Stimulated activated CD4-positive, alpha-beta T cell treated with anti-CD3 and anti-CD28 coated beads, Interleukin-1b, Interleukin-23, amount 100 ng/mL, for 48 hours (primary cell): Measurements from ENCODE around the gene ROBO3.

Experiments used
- DNase-seq: peaks from one replicate; pipeline ENCODE4 v3.0.0-alpha.2; 2020

Gene ROBO3, protein sequence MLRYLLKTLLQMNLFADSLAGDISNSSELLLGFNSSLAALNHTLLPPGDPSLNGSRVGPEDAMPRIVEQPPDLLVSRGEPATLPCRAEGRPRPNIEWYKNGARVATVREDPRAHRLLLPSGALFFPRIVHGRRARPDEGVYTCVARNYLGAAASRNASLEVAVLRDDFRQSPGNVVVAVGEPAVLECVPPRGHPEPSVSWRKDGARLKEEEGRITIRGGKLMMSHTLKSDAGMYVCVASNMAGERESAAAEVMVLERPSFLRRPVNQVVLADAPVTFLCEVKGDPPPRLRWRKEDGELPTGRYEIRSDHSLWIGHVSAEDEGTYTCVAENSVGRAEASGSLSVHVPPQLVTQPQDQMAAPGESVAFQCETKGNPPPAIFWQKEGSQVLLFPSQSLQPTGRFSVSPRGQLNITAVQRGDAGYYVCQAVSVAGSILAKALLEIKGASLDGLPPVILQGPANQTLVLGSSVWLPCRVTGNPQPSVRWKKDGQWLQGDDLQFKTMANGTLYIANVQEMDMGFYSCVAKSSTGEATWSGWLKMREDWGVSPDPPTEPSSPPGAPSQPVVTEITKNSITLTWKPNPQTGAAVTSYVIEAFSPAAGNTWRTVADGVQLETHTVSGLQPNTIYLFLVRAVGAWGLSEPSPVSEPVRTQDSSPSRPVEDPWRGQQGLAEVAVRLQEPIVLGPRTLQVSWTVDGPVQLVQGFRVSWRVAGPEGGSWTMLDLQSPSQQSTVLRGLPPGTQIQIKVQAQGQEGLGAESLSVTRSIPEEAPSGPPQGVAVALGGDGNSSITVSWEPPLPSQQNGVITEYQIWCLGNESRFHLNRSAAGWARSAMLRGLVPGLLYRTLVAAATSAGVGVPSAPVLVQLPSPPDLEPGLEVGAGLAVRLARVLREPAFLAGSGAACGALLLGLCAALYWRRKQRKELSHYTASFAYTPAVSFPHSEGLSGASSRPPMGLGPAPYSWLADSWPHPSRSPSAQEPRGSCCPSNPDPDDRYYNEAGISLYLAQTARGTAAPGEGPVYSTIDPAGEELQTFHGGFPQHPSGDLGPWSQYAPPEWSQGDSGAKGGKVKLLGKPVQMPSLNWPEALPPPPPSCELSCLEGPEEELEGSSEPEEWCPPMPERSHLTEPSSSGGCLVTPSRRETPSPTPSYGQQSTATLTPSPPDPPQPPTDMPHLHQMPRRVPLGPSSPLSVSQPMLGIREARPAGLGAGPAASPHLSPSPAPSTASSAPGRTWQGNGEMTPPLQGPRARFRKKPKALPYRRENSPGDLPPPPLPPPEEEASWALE (N-terminal part only)

GRCh38 chr11:124865181-124865901, at the start of gene ROBO3:
Gene ROBO3, plus strand, starts transcription at chr11:124865432. Its CDS starts 146 bp downstream, at chr11:124865578.
- DNase-seq = no peak

DNA sequence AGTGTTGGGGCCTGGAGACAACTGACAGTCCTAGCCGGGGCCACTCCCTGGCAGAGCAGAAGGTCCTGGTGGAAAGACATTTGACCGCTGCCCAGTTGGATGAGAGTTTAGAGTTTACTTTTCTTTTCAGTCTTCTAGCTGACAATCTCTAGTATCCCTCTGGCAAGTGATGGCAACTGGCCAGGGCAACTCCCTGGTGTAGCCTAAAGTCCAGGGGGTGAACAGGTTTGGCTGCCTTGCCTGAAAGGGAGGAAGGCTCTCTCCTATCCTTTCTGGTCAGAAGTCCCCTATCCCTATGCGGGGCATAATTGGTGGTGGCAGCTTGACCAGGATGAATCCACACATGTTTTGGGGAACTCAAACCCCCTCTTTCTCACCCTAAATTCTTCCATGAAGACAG, 48.2 kb upstream of the ROBO3 start:
- DNase-seq = no peak

GRCh38 chr11:124821995-124822730, 43.1 kb upstream of the ROBO3 start:
- no peak for DNase-seq

GRCh38 chr11:124823512-124824376, 41.5 kb upstream of the ROBO3 start:
- no peak for DNase-seq

DNA sequence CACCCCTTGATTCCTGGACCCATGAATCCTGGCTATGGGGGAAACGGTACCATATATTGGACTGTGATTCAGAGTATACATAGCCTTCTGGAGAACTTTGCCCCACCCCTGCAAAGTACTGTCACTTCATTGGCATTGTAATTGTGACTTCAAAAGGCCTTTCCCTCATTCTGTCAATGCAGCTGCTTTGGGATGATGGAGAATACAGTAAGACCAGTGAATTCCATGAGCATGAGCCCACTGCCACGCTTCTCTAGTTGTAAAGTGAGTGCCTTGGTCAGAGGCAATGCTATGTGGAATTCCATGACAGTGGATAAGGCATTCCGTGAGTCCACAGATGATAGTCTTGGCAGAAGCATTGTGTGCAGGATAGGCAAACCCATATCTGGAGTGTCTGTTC, 39.4 kb upstream of the ROBO3 start:
- DNase-seq = no peak

DNA sequence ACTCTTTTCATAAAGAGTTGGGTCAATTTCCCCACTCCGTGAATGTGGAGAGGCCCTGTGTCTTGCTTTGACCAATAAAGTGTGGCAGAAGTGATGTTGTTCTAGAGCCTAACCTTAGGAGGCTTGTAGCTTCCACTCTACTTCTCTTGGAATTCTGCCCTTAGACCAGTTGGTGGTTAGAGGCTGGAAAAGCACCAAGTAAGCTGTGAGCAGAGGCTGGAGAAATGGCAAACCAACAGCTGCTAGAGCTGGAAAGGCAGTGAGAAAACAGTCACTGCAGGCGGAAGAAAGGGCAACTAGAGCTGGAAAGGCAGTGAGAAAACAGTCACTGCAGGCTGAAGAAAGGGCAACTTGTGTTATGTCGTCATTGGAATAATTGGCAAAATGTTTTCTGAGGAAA, 35.2 kb upstream of the ROBO3 start:
- DNase-seq = no peak

- no peak for DNase-seq
Observed at GRCh38 chr11:124830749-124831148, 34.5 kb upstream of the ROBO3 start.

- no peak for DNase-seq
Observed at GRCh38 chr11:124831897-124832296, 33.3 kb upstream of the ROBO3 start.

DNA sequence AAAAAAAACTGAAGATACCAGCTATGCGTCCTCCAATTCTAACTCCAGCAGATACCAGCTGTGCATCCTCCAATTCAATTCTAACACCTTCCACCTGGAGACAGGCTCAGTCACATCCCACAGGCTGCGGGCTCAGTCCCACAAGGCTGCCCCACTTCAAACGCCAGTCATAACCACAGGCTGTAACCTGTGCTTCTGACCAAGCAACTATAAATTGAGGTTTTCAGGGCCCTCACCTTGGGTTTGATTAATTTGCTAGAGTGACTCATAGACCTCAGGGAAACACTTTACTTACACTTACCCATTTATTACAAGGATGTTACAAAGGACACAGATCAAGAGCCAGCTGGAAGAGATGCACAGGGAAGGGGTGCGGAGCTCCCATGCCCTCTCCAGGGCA, 32.7 kb upstream of the ROBO3 start:
- DNase-seq = no peak

DNA sequence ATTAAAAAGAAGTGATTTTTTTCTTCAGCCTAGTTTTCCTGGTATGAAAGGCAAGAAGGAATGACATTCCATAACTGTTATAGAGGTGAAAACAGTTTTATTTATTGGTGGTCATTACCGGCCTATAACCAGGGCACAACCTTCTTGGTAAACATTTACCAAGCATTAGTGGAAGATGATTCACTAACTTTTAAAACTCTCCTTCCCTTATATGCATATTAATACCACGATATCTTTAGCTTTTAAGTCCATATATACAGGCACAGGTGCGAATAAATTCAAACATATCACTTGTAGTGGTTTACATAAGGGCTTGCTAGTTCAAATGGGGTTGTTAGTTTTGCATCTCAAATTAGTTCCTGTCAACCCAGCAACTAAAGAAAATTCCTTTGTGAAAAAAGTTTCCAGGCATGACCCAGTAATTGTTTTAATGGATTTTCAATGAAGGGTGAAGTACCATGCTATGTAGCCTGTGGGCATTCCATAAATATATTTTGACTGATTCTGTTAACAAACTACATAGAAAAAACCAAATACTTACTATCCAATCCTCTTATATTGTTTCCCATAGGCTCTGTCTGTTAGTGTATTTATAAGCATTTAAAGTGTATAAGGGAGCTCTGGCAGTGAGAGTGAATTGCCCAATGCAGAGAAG, 30.6 kb upstream of the ROBO3 start:
- no peak for DNase-seq

DNA sequence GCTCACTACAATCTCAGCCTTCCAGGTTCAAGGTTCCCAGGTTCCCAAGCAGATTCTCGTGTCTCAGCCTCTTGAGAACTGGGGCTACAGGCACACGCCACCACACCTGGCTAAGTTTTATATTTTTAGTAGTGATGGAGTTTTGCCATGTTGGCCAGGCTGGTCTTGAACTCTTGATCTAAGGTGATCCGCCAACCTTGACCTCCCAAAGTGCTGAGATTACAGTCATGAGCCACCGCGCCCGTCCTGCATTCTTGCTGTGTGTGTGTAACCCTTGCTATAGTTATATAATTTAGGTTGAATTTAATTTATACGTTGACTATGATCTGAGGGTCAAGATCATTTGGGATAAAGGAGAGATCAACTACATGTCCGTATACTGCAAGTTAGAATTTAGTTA, 29.3 kb upstream of the ROBO3 start:
- no peak for DNase-seq

DNA sequence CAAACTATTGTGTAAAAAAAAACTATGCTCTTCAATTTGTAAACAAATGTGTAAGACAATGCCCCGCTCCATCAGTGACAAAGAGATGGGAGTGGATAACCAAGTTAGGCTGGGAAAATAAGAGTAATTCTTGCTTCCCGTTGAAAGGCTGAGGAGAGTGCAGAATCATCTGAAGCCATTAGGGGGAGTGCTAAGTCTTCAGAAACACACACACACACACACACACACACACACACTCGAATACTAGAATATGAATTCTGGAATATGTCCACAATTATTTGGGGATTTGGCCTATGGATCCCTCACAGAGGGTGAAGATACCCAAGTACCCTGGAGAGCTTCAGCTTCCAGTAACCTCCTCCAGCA, 27.8 kb upstream of the ROBO3 start:
- DNase-seq = no peak

DNA sequence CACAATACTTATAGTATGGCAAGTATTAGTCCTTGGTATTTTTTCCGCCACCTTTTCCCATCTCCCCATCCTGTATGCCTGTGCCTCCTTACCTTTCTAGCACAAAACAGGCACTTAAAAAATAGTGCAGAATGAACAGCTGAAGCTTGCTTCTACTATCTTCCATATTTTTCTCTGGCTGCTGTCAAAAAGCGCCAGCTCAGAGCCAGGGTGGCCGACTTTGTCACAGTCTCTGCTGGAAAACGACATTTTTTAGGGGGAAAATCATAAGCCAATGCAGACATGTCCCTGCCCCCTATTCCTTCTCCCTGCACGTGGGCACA, 26.5 kb upstream of the ROBO3 start:
- no peak for DNase-seq

- DNase-seq = no peak
Observed at GRCh38 chr11:124839128-124839971, 25.9 kb upstream of the ROBO3 start.

DNA sequence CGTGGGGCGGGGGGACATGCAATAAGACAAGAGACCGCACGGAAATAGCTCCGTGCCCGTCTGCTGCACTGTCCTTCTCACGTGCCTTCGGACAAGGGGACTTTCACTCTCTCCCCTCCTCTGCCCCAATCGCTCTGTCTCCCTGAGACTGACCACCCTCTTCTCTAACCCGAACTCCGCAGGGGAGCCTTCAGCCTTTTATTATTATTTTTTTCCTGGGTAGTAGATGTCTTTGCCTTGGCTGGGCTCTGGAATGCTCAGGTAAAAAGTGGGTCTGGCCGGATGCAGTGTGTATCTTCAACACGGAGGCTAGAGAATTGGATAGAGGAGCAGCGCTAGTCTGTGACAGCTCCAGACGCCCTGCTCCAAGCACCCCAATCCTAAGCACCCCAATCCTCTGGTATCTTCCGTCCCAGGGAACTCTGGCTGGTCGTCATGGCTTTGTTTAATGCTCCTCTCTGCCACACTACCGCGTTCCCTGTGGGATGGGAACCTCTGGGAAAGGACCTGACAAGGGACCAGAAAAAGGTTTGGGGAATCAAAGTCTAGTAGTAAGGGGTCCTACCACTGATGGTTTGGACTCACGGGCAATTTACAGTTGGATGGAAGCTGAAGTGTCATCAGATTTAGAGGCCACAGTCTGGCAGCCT, 25.1 kb upstream of the ROBO3 start:
- no peak for DNase-seq

- DNase-seq = no peak
Observed at GRCh38 chr11:124840666-124841065, 24.6 kb upstream of the ROBO3 start.

DNA sequence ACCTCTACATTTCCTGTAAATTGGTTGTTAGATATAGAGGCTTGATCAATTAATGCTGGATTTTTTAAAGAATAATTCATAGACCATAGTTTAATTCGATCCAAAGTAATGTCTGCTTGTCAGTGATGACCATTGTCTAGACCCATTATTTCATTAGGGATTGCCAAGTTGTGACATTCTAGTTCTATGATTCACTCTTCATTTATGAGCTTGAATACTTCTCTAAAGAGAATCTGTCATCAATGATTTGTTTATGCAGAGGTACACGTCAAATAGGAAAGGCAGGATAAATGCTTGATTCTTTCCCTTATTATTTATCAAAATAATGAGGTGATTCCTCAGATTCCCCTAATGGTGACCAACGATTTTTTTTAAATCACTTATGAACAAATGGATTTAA, 24.0 kb upstream of the ROBO3 start:
- no peak for DNase-seq

- DNase-seq = no peak
Observed at GRCh38 chr11:124841840-124842239, 23.4 kb upstream of the ROBO3 start.

- DNase-seq = no peak
Observed at GRCh38 chr11:124842305-124842704, 22.9 kb upstream of the ROBO3 start.
